GM12878 (cell line): Measurements from ENCODE around the gene TNS4. TPM values are rescaled to one million over a fixed set of nuclear protein-coding genes. Genes with fewer than 3 reads are reported as not detected.

ENCODE experiments used
- ATAC-seq: fragments of 200-7000 bp; cut with Tn5 transposase; 3 replicates; pipeline ENCODE4 v1.9.1; 2020; ENCODE audit warnings: mild to moderate bottlenecking, moderate library complexity
- BruUV-seq: library from RNA; stranded (reverse); fragments of 400-500 nt; replicated peaks from 2 replicates; lab custom pipeline; 2021; lab: Mats Ljungman, UMichigan
- CTCF ChIA-PET: fragments of 300-600 bp; sonication (Branson Sonifier 250); formaldehyde crosslinking; extraction: SDS; loops from one replicate; lab custom pipeline; 2021; ENCODE audit warnings: inconsistent platforms; lab: Yijun Ruan, JAX
- POLR2A ChIA-PET: fragments of 350-600 bp; formaldehyde crosslinking; extraction: SDS; loops from one replicate; lab custom pipeline; 2021; ENCODE audit warnings: inconsistent platforms; lab: Charles Lee
- RAD21 ChIA-PET: fragments of 300-600 bp; sonication (Branson Sonifier 250); formaldehyde crosslinking; loops from one replicate; lab custom pipeline; 2023; ENCODE audit warnings: antibody characterized with exemption; ENCODE audit not compliant: unreplicated experiment; lab: Charles Lee
- SMC1A ChIA-PET: fragments of 300-600 bp; sonication (Branson Sonifier 250); formaldehyde crosslinking; loops from one replicate; lab custom pipeline; 2023; ENCODE audit not compliant: unreplicated experiment, uncharacterized antibody; lab: Charles Lee
- DNase-seq: peaks from one replicate; pipeline ENCODE4 v3.0.0-alpha.2; 2011; ENCODE audit warnings: low read depth, low spot score
- FAIRE-seq: peaks from 3 replicates; lab custom pipeline; 2011; peaks lifted over from hg19 to GRCh38; lab: Jason Lieb, UNC
- H2AFZ ChIP-seq: 2 replicates; pipeline ENCODE4 v1.6.0; 2011; ENCODE audit warnings: low read depth, low read length, control low read depth; ENCODE audit not compliant: control insufficient read depth
- H3K27ac ChIP-seq: 2 replicates; pipeline ENCODE4 v1.5.1; 2011; ENCODE audit warnings: control low read depth; ENCODE audit not compliant: control insufficient read depth, insufficient read depth
- H3K27me3 ChIP-seq, 2 experiments: replicated peaks in 1 of 2; 2 replicates each; pipeline versions ENCODE4 v1.6.0 to v1.6.1; 2011; ENCODE audit warnings: low read length in 1 of 2; ENCODE audit not compliant: control insufficient read depth in 2 of 2, insufficient read depth in 2 of 2
- H3K36me3 ChIP-seq, 2 experiments: 2 replicates each; pipeline ENCODE4 v1.5.1; 2011; ENCODE audit warnings: low read length in 1 of 2; ENCODE audit not compliant: control insufficient read depth in 2 of 2, insufficient read depth in 2 of 2
- H3K4me1 ChIP-seq: 2 replicates; pipeline ENCODE4 v1.6.1; 2011; ENCODE audit warnings: mild to moderate bottlenecking, low read length, moderate library complexity, mixed read lengths; ENCODE audit not compliant: control insufficient read depth, insufficient read depth
- H3K4me2 ChIP-seq: 2 replicates; pipeline ENCODE4 v1.6.0; 2011; ENCODE audit warnings: control low read depth; ENCODE audit not compliant: control insufficient read depth, insufficient read depth
- H3K4me3 ChIP-seq: fragments of 200-600 bp; sonication (generic); 2 replicates; pipeline ENCODE4 v1.5.1; 2016
- H3K79me2 ChIP-seq: 2 replicates; pipeline ENCODE4 v1.6.0; 2011; ENCODE audit warnings: low read length; ENCODE audit not compliant: control insufficient read depth, insufficient read depth
- H3K9ac ChIP-seq: 2 replicates; pipeline ENCODE4 v1.8.0; 2011; ENCODE audit warnings: low read length, control low read depth, mixed read lengths; ENCODE audit not compliant: control insufficient read depth, insufficient read depth
- H3K9me3 ChIP-seq: replicated peaks from 3 replicates; pipeline ENCODE4 v1.5.1; 2011; ENCODE audit warnings: mild to moderate bottlenecking, low read length; ENCODE audit not compliant: control insufficient read depth, insufficient read depth
- H4K20me1 ChIP-seq: 2 replicates; pipeline ENCODE4 v1.6.0; 2011; ENCODE audit not compliant: control insufficient read depth, insufficient read depth
- ATF3 ChIP-seq: IDR thresholded peaks from 2 replicates; pipeline ENCODE4 v1.6.1; 2011; ENCODE audit warnings: low read depth, mild to moderate bottlenecking, low read length, moderate library complexity, borderline replicate concordance; ENCODE audit errors: extremely low read depth
- BCL11A ChIP-seq: IDR thresholded peaks from 2 replicates; pipeline ENCODE4 v1.6.1; 2011; ENCODE audit warnings: low read depth, low read length
- EZH2 ChIP-seq: IDR thresholded peaks from 2 replicates; pipeline ENCODE4 v1.6.1; 2012; ENCODE audit warnings: low read depth, mild to moderate bottlenecking, control low read depth, inconsistent platforms, low read length, borderline replicate concordance; ENCODE audit not compliant: control insufficient read depth
- JUNB ChIP-seq: IDR thresholded peaks from 2 replicates; pipeline ENCODE4 v1.6.1; 2016; ENCODE audit warnings: antibody characterized with exemption, mild to moderate bottlenecking
- MTA2 ChIP-seq: fragments of 450-650 bp; IDR thresholded peaks from 2 replicates; pipeline ENCODE4 v1.6.1; 2016; ENCODE audit warnings: low read depth, mild to moderate bottlenecking, moderate library complexity
- MYC ChIP-seq: IDR thresholded peaks from 2 replicates; pipeline ENCODE4 v1.6.1; 2011; ENCODE audit warnings: mild to moderate bottlenecking, low read length, moderate library complexity, inconsistent platforms; ENCODE audit not compliant: insufficient read depth, insufficient replicate concordance, insufficient read length, severe bottlenecking
- NKRF ChIP-seq: fragments of 450-650 bp; conservative IDR thresholded peaks from 2 replicates; pipeline ENCODE4 v1.6.1; 2017; ENCODE audit warnings: mild to moderate bottlenecking, moderate library complexity
- NR2C2 ChIP-seq: IDR thresholded peaks from 2 replicates; pipeline ENCODE4 v1.6.1; 2011; ENCODE audit warnings: borderline replicate concordance, low read depth; ENCODE audit not compliant: control insufficient read depth, insufficient read length
- PML ChIP-seq: IDR thresholded peaks from 2 replicates; pipeline ENCODE4 v1.6.1; 2012; ENCODE audit warnings: low read length, inconsistent platforms
- POU2F2 ChIP-seq: IDR thresholded peaks from 3 replicates; pipeline ENCODE4 v1.6.1; 2011; ENCODE audit warnings: low read depth, mild to moderate bottlenecking, low read length, borderline replicate concordance
- RAD21 ChIP-seq: IDR thresholded peaks from 2 replicates; pipeline ENCODE4 v1.6.1; 2011; ENCODE audit warnings: mild to moderate bottlenecking, low read depth, low read length, moderate library complexity; ENCODE audit not compliant: insufficient read depth
- RBBP5 ChIP-seq: fragments of 200-600 bp; sonication (generic); conservative IDR thresholded peaks from 2 replicates; pipeline ENCODE4 v1.6.1; 2016
- RCOR1 ChIP-seq: conservative IDR thresholded peaks from 2 replicates; pipeline ENCODE4 v1.6.1; 2012; ENCODE audit warnings: low read depth, low read length, improper control_type of control experiment
- STAT1 ChIP-seq: fragments of 450-650 bp; conservative IDR thresholded peaks from 2 replicates; pipeline ENCODE4 v1.6.1; 2014; ENCODE audit warnings: antibody characterized with exemption, mild to moderate bottlenecking
- YBX1 ChIP-seq: fragments of 450-650 bp; IDR thresholded peaks from 2 replicates; pipeline ENCODE4 v1.6.1; 2016; ENCODE audit warnings: antibody characterized with exemption
- WGBS: methylation state at CpG from one replicate; pipeline ENCODE4 v1.1.6; 2016; ENCODE audit warnings: low lambda C conversion rate; ENCODE audit not compliant: insufficient replicate concordance, insufficient coverage; ENCODE audit errors: missing lambda C conversion rate; 5-methylcytosine and 5-hydroxymethylcytosine counted together
- in situ Hi-C: fragments of 300-500 bp; cut with MboI; formaldehyde crosslinking; loops from 9 replicates; pipeline ENCODE4 v1.14.3; 2018; ENCODE audit warnings: mixed read lengths
- intact Hi-C: fragments of 100-400 bp; cut with micrococcal nuclease; formaldehyde crosslinking; loops from one replicate; pipeline ENCODE4 v1.14.2; 2022; ENCODE audit not compliant: unreplicated experiment
- polyA plus RNA-seq, 11 experiments: library from polyadenylated mRNA; depleted of rRNA in 4 of 11; unstranded in 6 of 11; stranded (reverse) in 5 of 11; fragments of >200 nt; fragmentation: Nextera tagmentation in 4 of 11; fragmentation: Illumina TruSeq in 1 of 11; extraction: Ambion mirVana in 4 of 11; extraction: Trizol in 1 of 11; gene quantifications; 1 replicate in 1 of 11; 2 replicates in 10 of 11; pipeline versions ENCODE4 v1.2.1 to v1.2.3, GENCODE V29; 2011 to 2016; ENCODE audit warnings: inconsistent platforms in 2 of 11, missing spikeins in 2 of 11, low read depth in 1 of 11
- total RNA-seq, 4 experiments: library from RNA; depleted of rRNA in 3 of 4; stranded (reverse); fragments of >200 nt in 3 of 4; fragmentation: Illumina TruSeq in 1 of 4; extraction: Trizol in 1 of 4; gene quantifications; 2 replicates each; pipeline versions ENCODE4 v1.2.1 to v1.2.3, GENCODE V29; 2013 to 2021
- TF ChIP-seq, protein P1 (sequence below): fragments of 450-650 bp; IDR thresholded peaks from 2 replicates; pipeline ENCODE4 v1.6.1; 2017; ENCODE audit warnings: antibody characterized with exemption, mild to moderate bottlenecking, moderate library complexity

The TNS4 gene
- total and polyA plus RNA-seq, 10 of the 15 experiments (the other 5 are each of a cell fraction or from before 2014, with no cell fraction given): 0.10 to 0.90 (median 0.68) TPM; not detected in 2

GRCh38 chr17:40500190-40500589, 1.2 kb downstream of the TNS4 start (continued):
- no peak for TF ChIP-seq RAD21
- TF ChIP-seq, protein P1, sequence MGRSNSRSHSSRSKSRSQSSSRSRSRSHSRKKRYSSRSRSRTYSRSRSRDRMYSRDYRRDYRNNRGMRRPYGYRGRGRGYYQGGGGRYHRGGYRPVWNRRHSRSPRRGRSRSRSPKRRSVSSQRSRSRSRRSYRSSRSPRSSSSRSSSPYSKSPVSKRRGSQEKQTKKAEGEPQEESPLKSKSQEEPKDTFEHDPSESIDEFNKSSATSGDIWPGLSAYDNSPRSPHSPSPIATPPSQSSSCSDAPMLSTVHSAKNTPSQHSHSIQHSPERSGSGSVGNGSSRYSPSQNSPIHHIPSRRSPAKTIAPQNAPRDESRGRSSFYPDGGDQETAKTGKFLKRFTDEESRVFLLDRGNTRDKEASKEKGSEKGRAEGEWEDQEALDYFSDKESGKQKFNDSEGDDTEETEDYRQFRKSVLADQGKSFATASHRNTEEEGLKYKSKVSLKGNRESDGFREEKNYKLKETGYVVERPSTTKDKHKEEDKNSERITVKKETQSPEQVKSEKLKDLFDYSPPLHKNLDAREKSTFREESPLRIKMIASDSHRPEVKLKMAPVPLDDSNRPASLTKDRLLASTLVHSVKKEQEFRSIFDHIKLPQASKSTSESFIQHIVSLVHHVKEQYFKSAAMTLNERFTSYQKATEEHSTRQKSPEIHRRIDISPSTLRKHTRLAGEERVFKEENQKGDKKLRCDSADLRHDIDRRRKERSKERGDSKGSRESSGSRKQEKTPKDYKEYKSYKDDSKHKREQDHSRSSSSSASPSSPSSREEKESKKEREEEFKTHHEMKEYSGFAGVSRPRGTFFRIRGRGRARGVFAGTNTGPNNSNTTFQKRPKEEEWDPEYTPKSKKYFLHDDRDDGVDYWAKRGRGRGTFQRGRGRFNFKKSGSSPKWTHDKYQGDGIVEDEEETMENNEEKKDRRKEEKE: no peak

- H3K79me2 ChIP-seq: no peaks in the 10 kb centered on the region
- no peak overlapping the region for H3K4me2 ChIP-seq
- intact Hi-C loops (no loop called here), in situ Hi-C loops (no loop called here)
- ChIA-PET POLR2A (no interaction called here), SMC1A (no interaction called here), RAD21 (interaction anchor here (1.1 kb wide), 1 partner anchor 34 kb away, joined by 3 read pairs; no protein-coding TSS in a partner anchor), CTCF (interaction anchor here (0.9 to 1.0 kb wide), 2 partner anchors 33 to 34 kb away, joined by 3 read pairs; no protein-coding TSS in a partner anchor)
- no peaks in the 10 kb centered on the region for H3K36me3 ChIP-seq
- no peaks in the 10 kb centered on the region for H3K4me1 ChIP-seq
- peaks cover 0 to 9% of the 10 kb centered on the region in 2 experiments; a peak in 2 of 4 replicates for H3K27me3 ChIP-seq
- H3K27ac ChIP-seq: no peak overlapping the region
- WGBS: 28% methylated on average over 17 of the region's 17 CpGs
- H3K9me3 ChIP-seq: no peaks in the 10 kb centered on the region
- DNase-seq (no peak), ATAC-seq (no peak), FAIRE-seq (no peak)
- TF ChIP-seq ATF3: no peak
- TF ChIP-seq NR2C2: no peak
- no peak for TF ChIP-seq RCOR1
- TF ChIP-seq MTA2: no peak
- no peak for TF ChIP-seq MYC
- TF ChIP-seq STAT1: no peak
- TF ChIP-seq EZH2: no peak
- no peak for TF ChIP-seq YBX1
- TF ChIP-seq RBBP5: no peak
- TF ChIP-seq BCL11A: no peak
- no peak for TF ChIP-seq PML
- no peak for TF ChIP-seq JUNB
- TF ChIP-seq NKRF: no peak
- no peak for TF ChIP-seq POU2F2
- H2AFZ ChIP-seq: no peak overlapping the region
- H3K9ac ChIP-seq: no peak overlapping the region
- no peak overlapping the region for H3K4me3 ChIP-seq
- BruUV-seq: no TSS peak
- no peaks in the 10 kb centered on the region for H4K20me1 ChIP-seq
These were observed 1.8 kb downstream of the TNS4 start for GRCh38 chr17:40499551-40500189.
